ELR (cell line): ENCODE data around the gene ADAM23.

Source experiments
- DNase-seq: peaks from one replicate; pipeline ENCODE4 v3.0.0-alpha.2; 2015; ENCODE audit warnings: low read depth

ADAM23 gene

DNA sequence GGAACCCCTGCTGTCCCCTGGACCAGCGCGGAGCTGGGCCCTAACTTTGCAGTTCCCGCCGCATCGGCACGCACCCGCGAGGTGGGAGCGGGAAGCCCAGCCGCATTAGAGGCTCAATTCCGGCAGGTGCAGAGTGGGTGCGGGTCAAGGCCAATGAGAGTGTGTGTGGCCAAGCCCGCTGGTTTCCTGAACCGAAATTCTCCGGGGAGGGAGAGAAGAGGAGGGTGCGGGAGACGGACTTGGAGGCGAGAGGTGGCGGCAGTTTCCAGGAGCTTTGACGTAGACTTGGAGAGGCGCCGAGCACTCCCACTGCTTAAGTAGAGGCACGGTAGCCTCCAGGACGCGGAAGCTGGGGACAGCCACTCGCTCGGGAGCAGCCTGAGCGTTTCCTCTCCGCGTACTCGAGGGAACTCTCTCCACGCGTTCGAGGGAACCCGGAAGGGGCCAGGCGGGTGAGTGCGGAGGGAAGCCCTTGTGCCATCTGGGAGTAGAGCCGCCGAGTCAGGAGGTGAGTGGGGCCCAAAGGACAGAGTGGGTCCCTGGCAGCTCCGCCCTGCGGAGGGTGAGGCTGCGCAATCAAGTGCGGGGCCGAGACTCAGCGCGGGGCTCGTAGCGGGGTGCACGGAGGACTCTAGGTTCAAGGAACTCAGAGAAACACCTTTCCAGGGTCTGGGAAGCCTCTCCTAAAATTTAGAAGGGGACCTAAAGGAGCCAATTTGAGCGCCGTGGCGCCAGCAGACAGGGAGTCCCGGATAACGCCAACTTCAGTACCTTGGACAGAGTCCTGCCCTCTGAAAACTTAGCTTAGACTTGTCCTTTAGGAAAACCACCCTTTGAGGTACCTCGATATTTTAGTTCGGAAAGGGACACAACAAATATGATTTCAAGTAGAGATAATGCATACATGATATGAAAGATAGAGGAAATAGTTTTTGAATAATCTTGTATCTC lies 199.0 kb downstream of the ADAM23 start, which contains the start of gene FAM237A:
Gene FAM237A, plus strand, starts transcription at position 413 of the 951 bp plus-strand sequence. CDS start 1,750 bp downstream, outside the sequence.
- DNase-seq = peak; percentile 58

DNA sequence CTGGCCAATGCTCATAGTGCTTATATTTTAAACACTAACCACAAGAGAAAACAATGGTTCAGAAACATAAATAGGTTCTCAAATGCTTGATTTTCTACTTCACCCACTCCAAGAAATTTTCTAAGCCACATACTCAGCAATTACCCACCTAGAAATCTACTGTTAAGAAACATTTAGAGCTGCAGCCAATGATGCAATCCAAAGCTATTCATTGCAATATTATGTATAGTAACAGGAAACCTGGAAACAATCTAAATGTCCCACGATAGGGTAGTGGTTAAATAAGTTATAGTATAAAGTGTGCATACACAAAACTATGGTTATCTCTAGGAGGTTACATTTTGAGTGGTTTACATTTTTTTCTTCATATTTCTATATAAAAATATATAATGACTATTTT lies 204.7 kb downstream of the ADAM23 start:
- DNase-seq = no peak

DNA sequence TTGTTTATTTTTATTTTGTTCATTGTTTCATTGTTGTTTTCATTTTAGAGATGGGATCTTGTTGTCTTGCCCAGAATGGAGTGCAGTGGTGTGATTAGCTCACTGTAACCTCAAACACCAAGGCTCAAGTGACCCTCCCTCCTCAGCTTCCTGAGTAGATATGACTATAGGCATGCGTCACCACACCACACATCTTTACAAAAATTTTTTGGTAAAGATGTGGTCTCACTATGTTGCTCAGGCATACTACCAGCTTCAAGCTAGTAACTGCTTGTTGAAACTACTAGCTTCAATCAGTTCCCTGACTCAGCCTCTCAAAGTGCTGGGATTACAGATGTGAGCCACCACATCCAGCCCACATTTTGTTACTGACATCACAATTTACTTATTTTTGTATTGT lies 213.8 kb downstream of the ADAM23 start:
- DNase-seq = peak; percentile 52

DNA sequence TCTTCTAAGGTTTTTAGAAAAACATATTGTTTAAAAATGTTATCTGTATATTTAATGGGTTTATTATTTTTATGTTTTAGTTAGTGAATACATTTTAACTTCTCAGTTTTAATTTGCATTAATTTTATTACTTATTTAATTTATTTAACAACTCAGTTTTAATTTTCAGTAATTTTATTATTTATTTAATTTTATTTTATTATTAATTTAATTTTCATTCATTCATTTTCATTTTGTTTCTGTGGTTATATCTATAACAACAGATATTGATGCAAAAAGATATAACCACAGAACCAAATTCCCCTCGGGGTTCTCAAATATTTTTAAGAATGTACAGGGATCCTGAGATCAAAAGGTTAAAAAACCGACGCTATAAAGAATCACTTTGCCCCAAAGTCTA lies 221.9 kb downstream of the ADAM23 start:
- no peak for DNase-seq
